CD4-positive, alpha-beta T cell (primary cell): ENCODE data around the gene TUBB. TPM values are rescaled to one million over a fixed set of nuclear protein-coding genes. Genes with fewer than 3 reads are reported as not detected.

Experiments
- ATAC-seq: fragments of 200-7000 bp; cut with Tn5 transposase; one replicate; pipeline ENCODE4 v1.10.0; 2022; ENCODE audit warnings: mild to moderate bottlenecking; ENCODE audit not compliant: poor library complexity
- CTCF ChIA-PET: fragments of 350-600 bp; sonication (Branson Sonifier 250); formaldehyde crosslinking; loops from one replicate; lab custom pipeline; 2021; ENCODE audit warnings: antibody characterized with exemption, inconsistent platforms; lab: Charles Lee
- POLR2A ChIA-PET: fragments of 350-600 bp; sonication (Branson Sonifier 250); formaldehyde crosslinking; loops from one replicate; lab custom pipeline; 2021; ENCODE audit warnings: antibody characterized with exemption, inconsistent platforms; lab: Charles Lee
- DNase-seq, 14 experiments: peaks; one replicate each; pipeline ENCODE4 v3.0.0-alpha.2; 2013 to 2020; ENCODE audit warnings: mixed read lengths in 2 of 14
- H3K27ac ChIP-seq, 2 donors: one replicate each; pipeline versions ENCODE4 v1.5.1 to v1.7.0; 2013; ENCODE audit warnings: low read length in 2 of 2, low read depth in 1 of 2, mild to moderate bottlenecking in 1 of 2
- H3K27me3 ChIP-seq, 2 experiments: 1 replicate in 1 of 2; 2 replicates in 1 of 2; pipeline versions ENCODE4 v1.6.1 to v1.7.0; 2013; ENCODE audit warnings: low read length in 2 of 2, control low read depth in 1 of 2, mild to moderate bottlenecking in 1 of 2, moderate library complexity in 1 of 2; ENCODE audit not compliant: insufficient read depth in 2 of 2, control insufficient read depth in 1 of 2
- H3K36me3 ChIP-seq: one replicate; pipeline ENCODE4 v1.6.1; 2013; ENCODE audit warnings: low read length, control low read depth; ENCODE audit not compliant: insufficient read depth
- H3K4me1 ChIP-seq: one replicate; pipeline ENCODE4 v1.6.1; 2013; ENCODE audit warnings: low read length, control low read depth; ENCODE audit not compliant: insufficient read depth
- H3K4me3 ChIP-seq: one replicate; pipeline ENCODE4 v1.5.1; 2013; ENCODE audit warnings: mild to moderate bottlenecking, low read length, moderate library complexity
- H3K9me3 ChIP-seq, 2 experiments: 1 replicate in 1 of 2; 2 replicates in 1 of 2; pipeline versions ENCODE4 v1.6.1 to v1.7.0; 2013; ENCODE audit warnings: low read length in 2 of 2, mild to moderate bottlenecking in 2 of 2, control low read depth in 1 of 2, moderate library complexity in 1 of 2; ENCODE audit not compliant: control insufficient read depth in 1 of 2, insufficient read depth in 1 of 2
- H3K27ac Mint-ChIP-seq: one replicate; pipeline ENCODE4 v1.8.0; 2020; ENCODE audit warnings: mixed read lengths
- H3K27me3 Mint-ChIP-seq: one replicate; pipeline ENCODE4 v1.8.0; 2021; ENCODE audit warnings: mixed read lengths
- H3K36me3 Mint-ChIP-seq: one replicate; pipeline ENCODE4 v1.8.0; 2021; ENCODE audit warnings: low read depth, mixed read lengths
- H3K4me1 Mint-ChIP-seq: one replicate; pipeline ENCODE4 v1.8.0; 2021; ENCODE audit warnings: low read depth, mixed read lengths
- H3K4me3 Mint-ChIP-seq: one replicate; pipeline ENCODE4 v1.8.0; 2020; ENCODE audit warnings: mild to moderate bottlenecking, mixed read lengths
- H3K9me3 Mint-ChIP-seq: one replicate; pipeline ENCODE4 v1.8.0; 2020; ENCODE audit warnings: mixed read lengths
- CTCF ChIP-seq: fragments of 200-600 bp; IDR thresholded peaks from one replicate; pipeline ENCODE4 v1.8.0; 2022; ENCODE audit warnings: antibody characterized with exemption, mild to moderate bottlenecking
- intact Hi-C, 2 experiments: fragments of 100-400 bp; cut with DNase I in 1 of 2; cut with micrococcal nuclease in 1 of 2; formaldehyde crosslinking; loops; one replicate each; pipeline versions ENCODE4 v1.15.1 to v1.9.0; 2023 to 2025; cut with DNase I, micrococcal nuclease
- total RNA-seq, 174 experiments: library from RNA in 2 of 174; stranded (reverse) in 2 of 174; gene quantifications; one replicate each; pipeline ENCODE4 v1.2.3 and lab custom pipeline; 2021 to 2026

Gene TUBB
- total RNA-seq, 2 experiments from 2014 or later, result 76.0 to 78.4 TPM

GRCh38 chr6:30709101-30709868 is 10.9 kb upstream of the TUBB start:
- no peak overlapping the region for H3K4me3 ChIP-seq
- no peaks in the 10 kb centered on the region for H3K4me1 Mint-ChIP-seq
- no peak overlapping the region for H3K27ac Mint-ChIP-seq
- no peak overlapping the region for H3K4me3 Mint-ChIP-seq
- ChIA-PET CTCF (interaction anchor here (0.6 to 4.1 kb wide), 2 partner anchors 9 to 30 kb away, joined by 3 to 15 read pairs; no protein-coding TSS in a partner anchor), POLR2A (no interaction called here)
- no peaks in the 10 kb centered on the region for H3K27me3 ChIP-seq
- intact Hi-C loops, result no loop called here
- H3K4me1 ChIP-seq, result no peaks in the 10 kb centered on the region
- no peak for TF ChIP-seq CTCF
- no peaks in the 10 kb centered on the region for H3K9me3 ChIP-seq
- H3K36me3 Mint-ChIP-seq, result peaks cover 87% of the 10 kb centered on the region
- H3K9me3 Mint-ChIP-seq, result no peaks in the 10 kb centered on the region
- no peak overlapping the region for H3K27ac ChIP-seq
- no peaks in the 10 kb centered on the region for H3K27me3 Mint-ChIP-seq
- ATAC-seq (no peak), DNase-seq (no peak)
- H3K36me3 ChIP-seq, result peaks cover 64% of the 10 kb centered on the region

GRCh38 chr6:30711758-30712380 is 8.3 kb upstream of the TUBB start:
- Histone ChIP-seq H3K27ac (no peak overlapping the region), H3K9me3 (no peaks in the 10 kb centered on the region), H3K27me3 (no peaks in the 10 kb centered on the region), H3K4me1 (peaks cover 9% of the 10 kb centered on the region), H3K4me3 (no peak overlapping the region), H3K36me3 (peaks cover 55% of the 10 kb centered on the region)
- Mint-ChIP-seq H3K4me3 (no peak overlapping the region), H3K4me1 (peaks cover 13% of the 10 kb centered on the region), H3K27me3 (no peaks in the 10 kb centered on the region), H3K9me3 (no peaks in the 10 kb centered on the region), H3K27ac (no peak overlapping the region), H3K36me3 (peaks cover 85% of the 10 kb centered on the region)
- POLR2A ChIA-PET, result interaction anchor here (2.3 kb wide), 1 partner anchor 27 kb away, joined by 6 read pairs; no protein-coding TSS in a partner anchor
- no peak for TF ChIP-seq CTCF
- CTCF ChIA-PET, result interaction anchor here (0.7 to 4.1 kb wide), 2 partner anchors 19 to 33 kb away, joined by 3 to 15 read pairs; no protein-coding TSS in a partner anchor
- DNase-seq (peak in 1 of 14 experiments; percentile 2), ATAC-seq (no peak)
- intact Hi-C loops, result no loop called here

GRCh38 chr6:30712441-30712945 is 7.7 kb upstream of the TUBB start:
- H3K36me3 Mint-ChIP-seq, result peaks cover 85% of the 10 kb centered on the region
- H3K4me3 ChIP-seq, result no peak overlapping the region
- peaks cover 49% of the 10 kb centered on the region for H3K36me3 ChIP-seq
- intact Hi-C loops, result no loop called here
- ATAC-seq (no peak), DNase-seq (no peak)
- H3K27me3 Mint-ChIP-seq, result no peaks in the 10 kb centered on the region
- no peak for TF ChIP-seq CTCF
- peaks cover 19% of the 10 kb centered on the region for H3K4me1 Mint-ChIP-seq
- no peaks in the 10 kb centered on the region for H3K27me3 ChIP-seq
- H3K27ac Mint-ChIP-seq, result no peak overlapping the region
- no peaks in the 10 kb centered on the region for H3K9me3 ChIP-seq
- peaks cover 11% of the 10 kb centered on the region for H3K4me1 ChIP-seq
- no peak overlapping the region for H3K4me3 Mint-ChIP-seq
- no peaks in the 10 kb centered on the region for H3K9me3 Mint-ChIP-seq
- CTCF ChIA-PET, result interaction anchor here (0.7 to 4.1 kb wide), 2 partner anchors 19 to 34 kb away, joined by 3 to 15 read pairs; no protein-coding TSS in a partner anchor
- POLR2A ChIA-PET, result interaction anchor here (2.3 kb wide), 1 partner anchor 27 kb away, joined by 6 read pairs; no protein-coding TSS in a partner anchor
- H3K27ac ChIP-seq, result no peak overlapping the region
